Inflammatory macrophage treated with lipopolysaccharide for 4 hours (primary cell): ENCODE results near the gene BEST2.
"Not testable (repeated sequence)": the region's sequence is repeated elsewhere in the genome, so short reads cannot be mapped to it uniquely, and the experiment has no call there.

ENCODE experiments used
- DNase-seq: peaks from one replicate; pipeline ENCODE4 v3.0.0-alpha.2; 2020

BEST2 gene

DNA sequence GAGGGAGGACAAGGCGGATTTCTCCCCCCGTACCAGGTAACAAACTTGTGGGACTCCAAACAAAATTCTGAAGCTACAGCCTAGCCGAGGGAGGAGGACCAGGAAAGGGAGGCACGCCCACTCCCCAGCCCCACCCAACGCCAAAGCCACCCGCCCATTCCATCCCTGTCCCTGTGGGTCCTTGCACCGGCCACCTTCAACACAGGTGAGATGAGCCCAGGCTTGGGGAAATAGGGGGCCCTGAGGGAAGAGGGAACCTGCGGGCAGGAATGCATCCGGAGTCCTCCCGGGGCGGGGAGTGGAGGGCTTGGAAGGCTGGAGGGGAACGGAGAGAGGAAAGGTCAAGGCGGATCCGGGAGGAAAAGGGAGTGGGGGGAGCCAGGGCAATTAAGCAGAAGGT is at the start of gene BEST2:
Gene BEST2 (plus strand): TSS at position 157 of the 400 bp plus-strand sequence. CDS start 802 bp downstream, outside the sequence.
- no peak for DNase-seq

DNA sequence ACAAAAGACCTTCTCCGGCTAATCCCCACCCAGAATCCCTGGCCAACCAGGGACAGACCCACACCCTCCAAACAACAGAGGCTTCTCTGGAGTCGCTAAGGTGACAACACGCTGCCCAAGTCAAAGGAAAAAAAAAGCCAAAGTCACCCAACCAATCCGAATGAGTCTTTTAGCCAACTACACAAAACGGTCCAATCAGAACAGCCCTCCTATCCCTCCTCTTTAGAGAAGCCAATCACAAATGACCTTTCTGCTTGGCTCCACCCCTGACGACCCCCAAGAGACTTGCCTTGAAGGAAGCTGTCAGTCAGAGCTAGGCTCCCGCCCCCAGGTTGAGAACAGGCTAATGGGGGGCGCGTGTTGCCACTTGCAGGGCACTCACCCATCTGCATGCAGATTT is 48.5 kb upstream of the BEST2 start:
- peak; percentile 11 for DNase-seq

- DNase-seq, result no peak
Observed at GRCh38 chr19:12705169-12705568, 46.4 kb upstream of the BEST2 start.

DNA sequence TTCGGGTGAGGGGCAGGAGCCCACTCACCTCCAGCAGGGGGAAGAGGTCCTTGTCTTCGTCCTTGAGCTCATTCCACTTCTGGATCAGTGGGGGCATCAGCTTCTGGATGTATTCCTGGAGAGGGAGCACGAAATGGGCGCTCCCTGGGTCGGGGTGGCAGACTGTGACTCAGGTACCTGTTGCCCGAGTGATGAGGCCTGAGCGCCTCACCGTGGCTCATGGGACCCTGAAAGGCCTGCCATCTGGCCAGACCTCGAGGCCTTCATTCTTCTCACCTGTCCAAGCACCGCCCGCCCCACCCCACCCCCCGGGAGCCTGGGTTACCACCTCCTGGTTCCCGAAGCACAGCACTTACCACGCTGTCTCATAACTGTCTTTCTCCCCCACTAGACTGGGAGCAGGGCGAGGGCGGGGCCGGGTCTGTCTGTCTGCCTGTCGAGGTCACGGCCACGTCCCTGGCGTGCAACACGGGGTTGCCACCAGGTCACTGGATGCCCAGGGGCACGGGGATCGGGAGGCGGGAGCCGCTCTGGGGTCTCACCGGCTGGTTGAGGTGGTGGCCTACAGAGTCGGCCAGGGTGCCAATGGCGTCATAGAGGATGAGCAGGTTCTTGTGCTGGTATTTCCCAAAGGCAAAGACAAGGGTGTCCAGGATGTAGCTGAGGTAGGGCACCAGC is 45.8 kb upstream of the BEST2 start:
- no peak for DNase-seq

DNA sequence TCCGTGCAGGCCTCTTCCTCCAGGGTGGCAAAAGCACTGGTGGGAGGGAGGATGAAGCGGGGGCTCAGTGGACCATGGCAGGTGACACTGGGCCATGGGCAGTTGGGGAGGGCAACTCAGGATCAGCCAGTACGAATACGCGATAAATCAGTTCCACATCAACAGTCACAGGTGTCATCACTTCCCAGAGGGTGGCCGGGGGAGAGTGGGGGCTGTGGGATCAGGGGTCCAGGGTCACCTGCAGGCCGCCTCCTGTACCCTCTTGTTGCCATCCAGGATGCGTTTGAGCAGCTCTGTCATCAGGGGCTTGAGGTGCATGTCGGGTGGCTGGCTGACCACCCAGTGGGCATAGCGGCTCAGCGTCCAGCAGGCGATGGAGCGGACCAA is 45.3 kb upstream of the BEST2 start:
- DNase-seq, result no peak

DNA sequence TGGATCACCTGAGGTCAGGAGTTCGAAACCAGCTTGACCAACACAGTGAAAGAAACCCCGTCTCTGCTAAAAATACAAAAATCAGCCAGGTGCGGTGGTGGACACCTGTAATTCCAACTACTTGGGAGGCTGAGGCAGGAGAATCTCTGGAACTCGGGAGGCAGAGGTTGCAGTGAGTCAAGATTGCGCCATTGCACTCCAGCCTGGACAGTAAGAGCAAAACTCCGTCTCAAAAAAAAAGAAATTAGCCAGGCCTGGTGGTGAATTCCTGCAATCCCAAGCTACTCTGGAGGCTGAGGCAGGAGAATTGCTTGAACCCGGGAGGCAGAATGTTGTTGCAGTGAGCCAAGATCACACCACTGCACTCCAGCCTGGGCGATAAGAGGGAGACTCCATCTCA is 43.0 kb upstream of the BEST2 start:
- no peak for DNase-seq

DNA sequence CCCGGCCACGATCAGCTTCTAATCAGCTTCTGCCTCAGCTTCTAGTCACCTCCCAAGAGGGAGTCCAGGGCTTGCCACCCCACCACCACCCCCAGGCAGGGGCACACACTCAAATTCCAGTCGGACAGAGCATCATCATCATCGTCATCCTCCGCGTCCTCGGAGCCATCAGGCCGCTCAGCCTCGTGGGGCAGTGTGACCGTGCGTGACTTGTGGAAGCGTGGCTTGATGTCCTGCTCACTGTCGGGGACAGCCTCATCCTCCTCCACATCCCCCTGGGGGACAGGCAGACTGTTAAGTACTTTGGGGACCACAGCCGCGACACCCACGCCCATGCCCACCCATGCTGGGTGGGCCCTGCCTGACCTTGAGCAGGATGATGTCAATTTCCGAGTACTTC is 40.4 kb upstream of the BEST2 start:
- no peak for DNase-seq

- DNase-seq, result not testable (repeated sequence)
Observed at GRCh38 chr19:12712077-12712476, 39.5 kb upstream of the BEST2 start.

DNA sequence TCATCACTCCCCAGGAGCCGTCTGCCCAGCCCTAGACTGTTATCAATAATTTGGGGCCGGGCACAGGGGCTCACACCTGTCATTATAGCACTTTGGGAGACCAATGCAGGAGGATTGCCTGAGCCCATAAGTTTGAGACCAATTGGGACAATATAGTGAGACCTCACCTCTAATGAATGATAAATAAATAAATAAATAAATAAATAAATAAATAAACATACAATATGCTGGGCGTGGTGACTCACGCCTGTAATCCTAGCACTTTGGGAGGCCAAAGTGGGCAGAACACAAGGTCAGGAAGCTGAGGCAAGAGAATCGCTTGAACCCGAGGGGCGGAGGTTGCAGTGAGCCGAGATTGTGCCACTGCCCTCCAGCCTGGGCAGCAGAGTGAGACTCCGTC is 38.3 kb upstream of the BEST2 start:
- DNase-seq, result not testable (repeated sequence)

DNA sequence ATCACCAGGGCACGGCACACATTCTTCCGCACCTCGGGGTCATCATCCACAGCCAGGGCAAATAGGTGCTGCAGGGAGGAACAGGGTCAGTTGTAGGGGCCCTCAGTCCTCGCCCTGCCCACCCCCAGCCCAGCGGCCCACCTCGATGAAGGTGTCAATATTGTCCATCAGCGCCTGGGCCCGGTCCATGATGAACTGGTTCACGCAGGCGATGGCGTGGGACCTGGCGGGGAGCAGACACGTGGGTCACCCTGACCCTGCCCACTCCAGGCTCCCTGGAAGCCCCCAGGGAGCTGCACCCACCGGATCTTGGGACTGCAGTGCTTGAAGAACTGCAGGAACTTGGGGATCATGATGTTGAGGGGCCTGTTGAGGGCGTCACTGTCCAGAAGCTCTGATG is 36.5 kb upstream of the BEST2 start:
- no peak for DNase-seq

GRCh38 chr19:12715929-12716328 is 35.7 kb upstream of the BEST2 start:
- DNase-seq, result no peak

GRCh38 chr19:12720296-12720695 is 31.3 kb upstream of the BEST2 start:
- DNase-seq, result no peak

GRCh38 chr19:12720851-12721655 is 30.5 kb upstream of the BEST2 start:
- no peak for DNase-seq

DNA sequence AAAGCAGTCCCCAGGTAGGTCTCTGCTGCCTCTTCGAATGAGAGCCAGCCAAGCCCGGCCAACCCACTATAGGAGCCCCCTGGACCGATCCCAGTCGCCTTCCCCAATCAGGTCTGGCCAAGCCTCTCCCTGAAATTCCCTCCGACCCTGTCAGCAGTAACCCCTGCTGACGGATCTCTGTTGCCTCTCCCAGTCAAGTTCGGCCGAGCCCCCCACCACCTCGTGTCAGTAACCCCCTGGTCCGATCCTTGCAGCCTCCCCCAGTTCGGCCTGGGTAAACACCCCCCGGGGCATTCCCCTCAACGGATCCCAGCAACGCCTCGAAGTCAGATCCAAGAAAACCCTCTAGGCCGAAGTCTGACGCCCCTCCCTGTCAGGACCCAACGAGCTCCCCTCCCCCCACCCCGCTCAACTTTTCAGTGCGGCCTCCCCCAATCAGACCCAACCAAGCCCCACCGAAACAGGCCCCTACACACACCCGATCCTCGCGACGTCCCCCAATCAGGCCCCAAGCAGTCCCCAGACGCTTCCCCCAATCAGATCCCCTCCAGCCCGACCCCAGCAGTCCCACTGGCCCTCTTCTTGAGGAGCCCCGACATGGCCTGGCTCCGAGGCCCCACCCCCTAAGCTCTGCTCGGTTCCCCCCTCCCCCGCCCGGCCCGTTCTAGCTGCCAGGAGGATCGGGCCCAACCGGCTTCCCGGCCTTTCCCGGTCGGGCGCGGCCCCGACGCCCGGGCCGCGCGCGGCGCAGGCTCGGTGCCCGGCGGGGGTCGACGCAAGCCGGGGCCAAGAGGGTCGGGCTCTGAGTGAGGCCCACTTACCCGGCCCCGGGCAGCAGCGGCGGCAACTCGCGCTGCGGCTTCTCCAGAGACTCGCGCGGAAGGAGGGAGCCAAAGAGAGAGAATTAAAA is 29.7 kb upstream of the BEST2 start:
- DNase-seq, result peak; percentile 49

GRCh38 chr19:12722566-12723380 is 28.8 kb upstream of the BEST2 start:
- peak; percentile 100 for DNase-seq

- DNase-seq, result no peak
Observed at GRCh38 chr19:12723381-12723640, 28.3 kb upstream of the BEST2 start.

DNA sequence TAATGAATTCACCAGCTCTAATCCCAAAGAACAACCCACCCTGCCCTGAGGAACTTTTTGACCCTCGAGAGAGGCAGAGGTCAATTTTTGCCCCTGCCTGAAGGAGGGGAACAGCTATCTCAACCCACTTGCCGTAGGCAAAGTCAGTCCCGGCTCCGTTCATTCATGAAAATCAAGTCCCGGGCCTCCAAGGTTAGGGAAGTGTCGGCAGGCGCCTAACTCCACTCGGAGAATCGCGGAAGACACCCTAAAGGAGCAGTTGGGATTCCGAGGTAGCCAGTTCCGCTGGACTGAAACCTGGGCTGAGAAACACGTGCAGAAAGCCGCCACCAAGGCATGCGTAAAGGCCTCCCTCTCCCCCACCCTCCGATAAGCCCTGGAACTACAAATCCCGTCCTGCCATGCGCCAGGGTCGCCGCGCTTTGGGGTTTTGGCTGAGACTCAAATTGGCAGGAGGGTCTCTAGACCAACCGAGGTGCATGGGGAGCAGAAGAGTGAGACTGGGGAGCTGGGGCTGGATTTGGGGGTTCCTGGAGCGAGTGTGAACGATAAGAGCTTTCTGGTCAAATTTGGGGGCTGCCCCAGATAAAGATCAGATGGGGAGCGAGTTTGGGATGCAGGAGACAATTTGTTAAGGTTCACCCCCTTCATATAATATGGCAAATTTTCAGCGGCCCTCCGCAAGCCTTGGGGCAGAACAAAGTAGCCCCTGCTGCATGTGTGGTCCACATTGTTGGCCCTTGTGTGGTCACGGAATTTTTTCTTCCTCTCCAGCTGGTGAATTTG is 27.8 kb upstream of the BEST2 start, which contains the start of gene TNPO2:
Gene TNPO2 (minus strand): TSS at position 292 of the 786 bp plus-strand sequence. CDS start 2,955 bp downstream, outside the sequence.
- peak; percentile 31 for DNase-seq

GRCh38 chr19:12725612-12726011 is 26.0 kb upstream of the BEST2 start:
- not testable (repeated sequence) for DNase-seq

DNA sequence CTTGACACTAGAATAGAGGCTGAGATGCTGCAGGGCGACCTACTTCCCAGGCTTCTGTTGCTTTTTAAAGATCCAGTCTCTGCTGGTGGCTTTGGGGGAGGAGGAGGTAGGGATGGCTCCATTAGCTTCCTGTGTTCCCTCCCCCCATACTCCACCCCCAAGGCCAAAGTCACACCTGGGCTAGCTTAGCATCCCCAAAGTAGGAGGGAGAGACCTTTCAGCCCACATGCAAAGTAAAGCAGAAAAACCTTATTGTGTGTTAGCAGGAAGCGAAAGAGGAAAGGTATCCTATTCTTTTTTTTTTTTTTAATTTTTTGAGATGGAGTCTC is 24.6 kb upstream of the BEST2 start:
- DNase-seq, result no peak

DNA sequence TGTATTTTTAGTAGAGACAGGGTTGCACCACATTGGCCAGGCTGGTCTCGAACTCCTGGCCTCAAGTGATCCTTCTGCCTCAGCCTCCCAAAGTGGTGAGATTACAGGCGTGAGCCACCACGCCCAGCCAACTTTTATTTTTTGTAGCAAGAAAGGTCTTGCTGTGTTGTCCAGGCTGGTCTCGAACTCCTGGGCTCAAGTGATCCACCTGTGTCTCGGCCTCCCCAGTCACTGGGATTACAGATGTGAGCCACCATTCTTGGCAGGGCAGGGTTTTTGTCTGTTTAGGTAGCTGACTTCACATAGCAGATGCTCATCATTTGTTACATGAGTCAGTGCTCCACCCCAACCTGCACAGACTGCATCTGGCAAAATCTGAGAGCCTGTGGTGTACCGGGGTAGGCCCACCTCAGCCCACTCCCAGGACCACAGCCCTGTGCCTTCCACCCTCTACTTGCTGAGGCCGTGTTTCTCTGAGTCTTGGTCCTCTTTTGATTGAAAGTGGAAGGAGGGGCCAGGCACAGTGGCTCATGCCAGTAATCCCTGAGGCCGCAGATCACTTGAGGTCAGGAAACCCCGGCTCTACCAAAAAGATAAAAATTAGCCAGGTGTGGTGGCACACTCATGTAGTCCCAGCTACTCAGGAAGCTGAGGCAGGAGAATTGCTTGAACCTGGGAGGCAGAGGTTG is 23.7 kb upstream of the BEST2 start:
- no peak for DNase-seq

DNA sequence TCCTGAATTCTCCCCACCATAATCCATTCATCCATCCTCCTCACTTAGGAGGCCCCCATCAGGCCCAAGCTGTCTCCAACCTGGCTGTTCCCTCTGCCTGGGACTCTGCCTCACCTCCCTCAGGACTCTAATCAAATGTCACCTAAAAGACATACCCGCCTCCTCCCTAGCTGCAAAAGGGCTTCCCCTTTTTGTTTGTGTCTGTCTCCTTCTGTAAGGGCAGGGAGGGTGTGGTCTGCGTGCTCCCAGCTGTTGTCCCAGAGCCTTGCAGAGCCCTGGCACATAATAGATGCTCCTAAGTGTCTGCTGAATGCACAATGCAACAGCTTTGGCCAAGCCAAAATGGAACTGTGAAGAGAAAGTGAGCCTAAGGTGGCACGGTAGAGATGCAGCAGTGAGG is 21.5 kb upstream of the BEST2 start:
- peak; percentile 8 for DNase-seq
